Fibroblast of villous mesenchyme (primary cell): ENCODE data around the gene SQSTM1. TPM values are rescaled to one million over a fixed set of nuclear protein-coding genes. Genes with fewer than 3 reads are reported as not detected.
A peak's percentile ranks its signal among the peaks of the same experiment; 100 is the strongest.

Experiments used
- DNase-seq: peaks from one replicate; pipeline ENCODE4 v3.0.0-alpha.2; 2010; ENCODE audit warnings: low read depth
- H3K4me3 ChIP-seq: 2 replicates; pipeline ENCODE4 v1.5.1; 2011; ENCODE audit warnings: low read depth, mild to moderate bottlenecking, low read length
- total RNA-seq: library from RNA; depleted of rRNA; stranded (reverse); fragments of >200 nt; gene quantifications from 2 replicates; pipeline ENCODE4 v1.2.3, GENCODE V29; 2012
- TF ChIP-seq, protein P1 (sequence below): IDR thresholded peaks from 2 replicates; pipeline ENCODE4 v1.5.1; 2012; ENCODE audit warnings: low read depth, mild to moderate bottlenecking, low read length; ENCODE audit not compliant: insufficient read depth

SQSTM1 gene
- total RNA-seq, 1 donor = 892 TPM

DNA sequence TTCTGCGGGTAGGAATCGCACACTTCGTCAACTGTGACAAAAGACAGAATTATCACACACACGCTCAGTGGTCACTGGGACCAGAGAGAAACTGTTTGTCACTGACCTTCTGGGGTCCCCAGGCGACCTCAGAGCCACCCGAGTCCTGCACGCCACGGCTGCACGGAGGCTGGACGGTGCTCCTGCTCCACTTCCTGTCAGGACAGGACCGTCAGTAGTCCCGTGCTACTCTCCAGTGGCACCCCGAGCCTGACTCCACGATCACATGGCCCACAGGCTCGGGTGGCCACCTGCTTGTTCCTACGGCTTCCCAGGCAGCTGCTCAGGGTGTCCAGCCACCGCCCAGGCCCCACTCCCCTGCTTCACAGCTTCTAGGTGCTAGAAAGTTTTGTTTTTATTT lies 20.1 kb downstream of the SQSTM1 start:
- DNase-seq = peak; percentile 14
- H3K4me3 ChIP-seq = no peak overlapping the region
- TF ChIP-seq, protein P1, sequence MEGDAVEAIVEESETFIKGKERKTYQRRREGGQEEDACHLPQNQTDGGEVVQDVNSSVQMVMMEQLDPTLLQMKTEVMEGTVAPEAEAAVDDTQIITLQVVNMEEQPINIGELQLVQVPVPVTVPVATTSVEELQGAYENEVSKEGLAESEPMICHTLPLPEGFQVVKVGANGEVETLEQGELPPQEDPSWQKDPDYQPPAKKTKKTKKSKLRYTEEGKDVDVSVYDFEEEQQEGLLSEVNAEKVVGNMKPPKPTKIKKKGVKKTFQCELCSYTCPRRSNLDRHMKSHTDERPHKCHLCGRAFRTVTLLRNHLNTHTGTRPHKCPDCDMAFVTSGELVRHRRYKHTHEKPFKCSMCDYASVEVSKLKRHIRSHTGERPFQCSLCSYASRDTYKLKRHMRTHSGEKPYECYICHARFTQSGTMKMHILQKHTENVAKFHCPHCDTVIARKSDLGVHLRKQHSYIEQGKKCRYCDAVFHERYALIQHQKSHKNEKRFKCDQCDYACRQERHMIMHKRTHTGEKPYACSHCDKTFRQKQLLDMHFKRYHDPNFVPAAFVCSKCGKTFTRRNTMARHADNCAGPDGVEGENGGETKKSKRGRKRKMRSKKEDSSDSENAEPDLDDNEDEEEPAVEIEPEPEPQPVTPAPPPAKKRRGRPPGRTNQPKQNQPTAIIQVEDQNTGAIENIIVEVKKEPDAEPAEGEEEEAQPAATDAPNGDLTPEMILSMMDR = no peak

DNA sequence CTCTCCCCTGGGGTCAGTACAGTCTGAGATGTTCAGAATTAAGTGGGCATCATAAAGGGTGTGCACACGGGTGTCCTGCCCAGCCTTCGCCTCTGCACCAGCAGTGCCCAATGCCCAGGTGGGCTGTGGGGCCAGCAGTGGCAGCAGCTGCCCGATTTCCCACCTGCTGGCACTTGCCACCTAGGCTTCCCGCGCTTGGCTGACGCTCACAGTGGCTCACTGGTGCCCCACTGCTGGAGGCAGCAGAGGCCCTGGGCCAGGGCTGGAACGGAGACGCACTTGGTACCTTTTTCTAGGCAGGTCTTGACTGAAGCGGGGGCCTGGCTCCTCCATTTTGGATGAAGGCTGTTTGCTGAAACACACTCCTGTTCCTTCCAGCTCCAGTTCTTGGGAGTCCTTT lies 20.9 kb downstream of the SQSTM1 start:
- no peak for DNase-seq
- no peak overlapping the region for H3K4me3 ChIP-seq
- TF ChIP-seq, protein P1 = no peak

DNA sequence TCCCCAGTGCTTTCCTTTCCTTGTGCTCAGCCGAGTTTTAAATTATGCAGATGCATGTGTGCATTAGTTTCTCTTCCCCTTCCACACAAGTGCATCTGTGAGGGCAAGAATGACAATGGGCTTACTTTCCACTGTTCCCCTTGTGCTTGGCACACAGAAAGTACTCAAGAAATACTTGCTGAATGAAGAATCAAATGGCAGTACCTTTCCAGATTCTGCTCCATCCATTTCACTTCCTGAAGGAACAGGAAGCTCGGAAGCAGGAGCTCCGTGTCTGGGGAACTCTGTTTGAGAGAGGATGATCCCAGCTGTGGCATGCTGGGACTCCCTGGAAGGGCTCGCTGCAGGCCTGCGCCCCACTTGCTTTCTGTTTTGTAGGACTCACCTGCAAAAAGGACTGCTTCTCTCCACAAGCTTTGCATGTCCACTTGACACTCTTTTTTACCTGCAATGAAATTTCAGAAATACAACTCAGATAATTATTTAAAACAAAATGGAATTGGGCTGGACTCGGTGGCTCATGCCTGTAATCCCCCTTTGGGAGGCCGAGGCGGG lies 32.4 kb downstream of the SQSTM1 start:
- no peak overlapping the region for H3K4me3 ChIP-seq
- no peak for DNase-seq
- TF ChIP-seq, protein P1 = no peak

DNA sequence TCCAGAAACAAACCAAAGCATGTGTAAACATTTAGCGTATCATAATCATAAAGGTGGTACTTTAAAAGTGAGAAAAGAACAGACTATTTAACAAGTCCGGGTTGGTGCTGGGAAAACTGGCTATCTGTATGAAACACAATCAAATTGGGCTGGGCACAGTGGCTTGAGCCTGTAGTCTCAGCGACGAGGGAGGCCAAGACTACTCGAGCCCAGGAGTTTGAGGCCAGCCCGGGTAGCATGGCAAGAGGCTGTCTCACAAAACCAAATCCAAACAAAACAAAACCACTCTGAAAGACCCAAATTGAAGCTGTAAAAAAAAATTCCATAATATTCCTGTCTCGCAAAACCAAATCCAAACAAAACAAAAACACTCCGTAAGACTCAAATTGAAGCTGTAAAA lies 33.7 kb downstream of the SQSTM1 start:
- TF ChIP-seq, protein P1 = no peak
- no peak for DNase-seq
- H3K4me3 ChIP-seq = no peak overlapping the region

DNA sequence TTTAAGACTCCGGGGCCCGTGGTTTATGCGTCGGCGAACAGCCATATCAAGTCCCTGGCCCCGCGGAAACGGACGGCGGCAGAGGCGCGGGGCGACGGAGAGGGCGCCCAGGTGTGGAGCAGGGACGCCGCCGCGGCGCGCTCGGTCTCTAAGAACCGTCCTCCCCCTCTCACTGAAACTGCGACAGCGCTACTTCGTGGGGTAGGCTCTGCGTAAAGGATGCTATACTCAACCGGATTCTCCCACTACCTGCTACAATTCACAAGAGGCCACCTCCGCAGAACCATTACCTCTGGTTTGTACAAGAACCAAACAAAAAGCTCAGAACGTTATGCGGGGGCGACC lies 37.5 kb downstream of the SQSTM1 start:
- peak overlapping the region; percentile 87 for H3K4me3 ChIP-seq
- DNase-seq = peak; percentile 35
- TF ChIP-seq, protein P1 = no peak

DNA sequence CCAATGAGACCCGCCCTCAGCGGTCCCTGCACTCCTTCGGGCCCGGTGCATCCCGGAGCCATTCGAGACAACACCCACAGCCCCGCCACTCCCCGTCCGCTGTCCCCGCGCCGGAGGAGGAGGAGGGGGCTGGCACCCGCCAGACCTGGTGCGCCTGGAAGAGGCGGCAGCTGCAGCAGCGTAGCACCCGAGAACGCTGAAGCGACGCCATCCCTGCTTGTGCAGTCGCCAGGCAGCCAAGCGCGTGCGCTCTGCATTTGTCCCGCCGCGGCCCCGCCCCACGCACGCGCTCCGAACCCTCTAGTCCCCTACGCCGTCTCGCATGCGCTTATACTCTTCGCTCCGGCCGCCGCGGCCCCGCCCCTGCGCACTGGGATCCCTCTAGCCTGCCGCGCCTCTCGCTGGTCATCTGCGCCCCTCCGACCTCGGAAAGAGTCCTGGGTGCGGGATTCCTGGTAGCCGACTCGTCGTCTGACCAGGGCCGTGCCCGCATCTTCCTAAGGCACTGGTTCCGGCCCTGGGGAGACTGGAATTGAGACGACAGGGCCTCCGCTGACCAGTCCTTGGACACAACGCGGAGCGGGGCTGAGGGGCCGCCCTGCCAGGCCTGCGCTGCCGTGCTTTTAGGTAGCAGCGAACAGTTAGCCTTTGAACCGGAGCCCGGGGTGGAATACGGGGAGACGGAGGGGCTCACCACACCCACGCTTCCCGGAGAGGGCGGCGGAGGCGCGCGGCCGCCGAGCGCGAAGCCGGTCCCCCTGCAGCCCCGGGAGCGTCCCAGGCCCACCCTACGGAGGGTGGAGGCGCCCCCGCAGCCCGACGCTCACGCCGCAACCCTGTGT lies 38.1 kb downstream of the SQSTM1 start, which contains the start of gene MRNIP:
MRNIP (minus strand) TSS at position 232 of the 842 bp plus-strand sequence; CDS start at position 211, 21 bp downstream.
- peak; percentile 94 for DNase-seq
- TF ChIP-seq, protein P1 = no peak
- H3K4me3 ChIP-seq = peak within 1 kb of the TSS; percentile 87
